ENCODE results near the gene CECR2. TPM values are rescaled to one million over a fixed set of nuclear protein-coding genes. Genes with fewer than 3 reads are reported as not detected.

CECR2 gene
- total RNA-seq, 2 experiments from 2014 or later: not detected

- CTCF ChIA-PET: interaction anchor here (0.6 to 0.8 kb wide), 3 partner anchors 80 to 425 kb away, joined by 3 read pairs; no protein-coding TSS in a partner anchor
These were observed 66.1 kb downstream of the CECR2 start for GRCh38 chr22:17435375-17435774.

DNA sequence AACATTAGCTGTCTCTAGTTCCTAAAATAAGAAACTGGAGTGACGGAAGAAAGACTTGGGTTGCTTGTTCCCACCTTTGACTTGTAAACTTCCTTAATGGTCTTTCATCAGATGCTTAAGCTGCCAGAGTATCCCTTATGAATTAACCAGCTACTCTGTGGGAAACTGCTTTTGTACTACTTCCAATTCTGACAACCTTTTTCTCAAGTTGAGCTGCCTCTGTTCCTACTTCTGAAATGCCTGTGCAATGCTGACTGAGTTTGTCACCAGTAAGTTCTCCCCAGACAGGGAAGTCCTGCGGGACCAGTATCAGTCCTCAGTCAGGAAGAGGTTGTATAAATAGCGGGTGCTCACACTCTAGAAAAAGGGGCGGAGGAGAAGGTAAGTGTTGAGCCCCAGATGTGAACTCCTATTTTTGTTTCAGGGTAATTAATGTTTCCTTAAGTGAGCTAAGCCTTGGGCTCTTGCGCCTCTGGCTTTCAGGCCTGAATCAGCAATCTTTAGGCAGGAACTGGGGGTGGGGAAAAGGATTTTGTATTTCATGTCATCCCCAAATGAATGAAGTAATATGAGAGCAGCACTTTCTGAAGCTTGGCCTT lies 67.2 kb downstream of the CECR2 start:
- ATAC-seq (ENCODE audit: poor library complexity) (no peak), DNase-seq (no peak)
- no peaks in the 10 kb centered on the region for H3K9me3 ChIP-seq (ENCODE audit: control insufficient read depth in 1 of 2, insufficient read depth in 1 of 2, low read length in 2 of 2)
- peaks cover 0 to 2% of the 10 kb centered on the region in 2 experiments for H3K27me3 ChIP-seq (ENCODE audit: control insufficient read depth in 1 of 2, insufficient read depth in 2 of 2, low read length in 2 of 2)
- no peaks in the 10 kb centered on the region for H3K36me3 ChIP-seq (ENCODE audit: insufficient read depth, low read length)
- Mint-ChIP-seq H3K27ac (no peak overlapping the region), H3K27me3 (peaks cover 7% of the 10 kb centered on the region), H3K36me3 (ENCODE audit: low read depth) (no peaks in the 10 kb centered on the region), H3K4me3 (no peak overlapping the region), H3K4me1 (ENCODE audit: low read depth) (no peaks in the 10 kb centered on the region), H3K9me3 (no peaks in the 10 kb centered on the region)
- H3K4me3 ChIP-seq (ENCODE audit: low read length): no peak overlapping the region
- ChIA-PET CTCF (no interaction called here), POLR2A (no interaction called here)
- no peaks in the 10 kb centered on the region for H3K4me1 ChIP-seq (ENCODE audit: insufficient read depth, low read length)
- H3K27ac ChIP-seq (ENCODE audit: low read depth in 1 of 2, low read length in 2 of 2): no peak overlapping the region
- intact Hi-C loops (cut with DNase I, micrococcal nuclease): no loop called here
- no peak for TF ChIP-seq CTCF (IDR thresholded peaks at IDR 0.05)

More at GRCh38 chr22:17435375-17435774, 66.1 kb downstream of the CECR2 start:
- Histone ChIP-seq H3K27ac (ENCODE audit: low read depth in 1 of 2, low read length in 2 of 2) (no peak overlapping the region), H3K27me3 (ENCODE audit: control insufficient read depth in 1 of 2, insufficient read depth in 2 of 2, low read length in 2 of 2) (peaks cover 0 to 2% of the 10 kb centered on the region in 2 experiments), H3K4me3 (ENCODE audit: low read length) (no peak overlapping the region), H3K36me3 (ENCODE audit: insufficient read depth, low read length) (no peaks in the 10 kb centered on the region), H3K4me1 (ENCODE audit: insufficient read depth, low read length) (no peaks in the 10 kb centered on the region), H3K9me3 (ENCODE audit: control insufficient read depth in 1 of 2, insufficient read depth in 1 of 2, low read length in 2 of 2) (no peaks in the 10 kb centered on the region)
- intact Hi-C loops (cut with DNase I, micrococcal nuclease): no loop called here
- Mint-ChIP-seq H3K9me3 (no peaks in the 10 kb centered on the region), H3K4me1 (ENCODE audit: low read depth) (no peaks in the 10 kb centered on the region), H3K36me3 (ENCODE audit: low read depth) (no peaks in the 10 kb centered on the region), H3K4me3 (no peak overlapping the region), H3K27me3 (peaks cover 7% of the 10 kb centered on the region), H3K27ac (no peak overlapping the region)
- TF ChIP-seq CTCF (IDR thresholded peaks at IDR 0.05): no peak
- no peak for ATAC-seq (ENCODE audit: poor library complexity)
- POLR2A ChIA-PET: no interaction called here
- DNase-seq: no peak

DNA sequence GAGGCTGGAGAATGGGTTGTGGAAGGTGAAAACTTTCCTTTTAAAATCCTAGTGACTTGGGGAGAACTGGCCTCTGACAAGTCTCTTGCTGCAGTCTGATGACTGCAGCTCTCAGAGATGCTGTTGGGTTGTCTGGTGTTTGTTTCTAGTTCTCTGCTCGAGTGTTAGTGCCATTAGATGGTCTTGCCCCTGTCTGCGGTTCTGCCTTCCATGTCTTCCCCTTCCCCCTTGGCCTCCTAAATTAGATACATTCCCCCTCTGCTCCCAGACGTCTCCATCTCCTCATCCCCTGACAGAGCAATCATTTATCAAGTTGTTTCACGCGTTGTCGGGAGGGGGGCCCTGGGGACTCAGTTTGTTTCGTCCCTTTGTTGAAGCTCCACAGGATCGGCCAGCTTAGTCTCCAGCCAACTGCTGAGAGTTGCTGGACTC lies 67.7 kb downstream of the CECR2 start:
- H3K4me1 ChIP-seq (ENCODE audit: insufficient read depth, low read length): no peaks in the 10 kb centered on the region
- Mint-ChIP-seq H3K4me3 (no peak overlapping the region), H3K9me3 (no peaks in the 10 kb centered on the region), H3K36me3 (ENCODE audit: low read depth) (no peaks in the 10 kb centered on the region), H3K4me1 (ENCODE audit: low read depth) (no peaks in the 10 kb centered on the region), H3K27me3 (peaks cover 7% of the 10 kb centered on the region), H3K27ac (no peak overlapping the region)
- POLR2A ChIA-PET: no interaction called here
- H3K9me3 ChIP-seq (ENCODE audit: control insufficient read depth in 1 of 2, insufficient read depth in 1 of 2, low read length in 2 of 2): no peaks in the 10 kb centered on the region
- TF ChIP-seq CTCF (IDR thresholded peaks at IDR 0.05): no peak
- ATAC-seq (ENCODE audit: poor library complexity) (no peak), DNase-seq (no peak)
- peaks cover 0 to 2% of the 10 kb centered on the region in 2 experiments for H3K27me3 ChIP-seq (ENCODE audit: control insufficient read depth in 1 of 2, insufficient read depth in 2 of 2, low read length in 2 of 2)
- intact Hi-C loops (cut with DNase I, micrococcal nuclease): no loop called here
- H3K27ac ChIP-seq (ENCODE audit: low read depth in 1 of 2, low read length in 2 of 2): no peak overlapping the region
- CTCF ChIA-PET: no interaction called here
- H3K36me3 ChIP-seq (ENCODE audit: insufficient read depth, low read length): no peaks in the 10 kb centered on the region
- no peak overlapping the region for H3K4me3 ChIP-seq (ENCODE audit: low read length)

Data from CD4-positive, alpha-beta T cell (primary cell).